Neural cell (in vitro differentiated cells): ENCODE results near the gene PLD5. TPM values are rescaled to one million over a fixed set of nuclear protein-coding genes. Genes with fewer than 3 reads are reported as not detected.

Experiments used
- H2AFZ ChIP-seq: fragments of 200-600, 300-800 bp; sonication (generic), shearing (Covaris generic); 2 replicates; pipeline ENCODE4 v1.6.0; 2014; ENCODE audit warnings: low read depth, mild to moderate bottlenecking, antibody characterized with exemption, low read length, moderate library complexity
- H3F3A ChIP-seq: fragments of 200-600 bp; shearing (Covaris generic); 2 replicates; pipeline ENCODE4 v1.6.1; 2016; ENCODE audit warnings: mild to moderate bottlenecking, moderate library complexity, mixed read lengths, antibody characterized with exemption, low read length; ENCODE audit not compliant: insufficient read depth, poor library complexity, severe bottlenecking
- H3K27ac ChIP-seq: fragments of 200-600, 300-800 bp; sonication (generic), shearing (Covaris generic); 2 replicates; pipeline ENCODE4 v1.5.1; 2014; ENCODE audit warnings: mild to moderate bottlenecking, low read length, moderate library complexity
- H3K27me3 ChIP-seq: fragments of 300-800, 200-600 bp; sonication (generic), shearing (Covaris generic); 2 replicates; pipeline ENCODE4 v1.6.0; 2014; ENCODE audit warnings: mild to moderate bottlenecking, low read depth, low read length, moderate library complexity; ENCODE audit not compliant: insufficient read depth
- H3K36me3 ChIP-seq: fragments of 300-800, 200-600 bp; sonication (generic), shearing (Covaris generic); 2 replicates; pipeline ENCODE4 v1.5.1; 2014; ENCODE audit warnings: mild to moderate bottlenecking, antibody characterized with exemption, low read length, moderate library complexity; ENCODE audit not compliant: insufficient read depth
- H3K4me2 ChIP-seq: fragments of 300-800, 200-600 bp; sonication (generic), shearing (Covaris generic); 2 replicates; pipeline ENCODE4 v1.6.0; 2014; ENCODE audit warnings: mild to moderate bottlenecking, low read length
- H3K4me3 ChIP-seq: fragments of 300-800, 200-600 bp; sonication (generic), shearing (Covaris generic); 2 replicates; pipeline ENCODE4 v1.5.1; 2014; ENCODE audit warnings: mild to moderate bottlenecking, low read length, moderate library complexity
- H3K79me2 ChIP-seq: fragments of 200-600 bp; shearing (Covaris generic); replicated peaks from 2 replicates; pipeline ENCODE4 v1.6.0; 2014; ENCODE audit warnings: mild to moderate bottlenecking, low read length, moderate library complexity; ENCODE audit not compliant: insufficient read depth
- H3K9ac ChIP-seq: fragments of 300-800, 200-600 bp; sonication (generic), shearing (Covaris generic); 2 replicates; pipeline ENCODE4 v1.6.1; 2016; ENCODE audit warnings: mild to moderate bottlenecking, low read length, mixed read lengths
- H3K9me2 ChIP-seq: fragments of 200-600 bp; shearing (Covaris generic); 2 replicates; pipeline ENCODE4 v1.6.1; 2016; ENCODE audit warnings: mild to moderate bottlenecking, low read length, mixed read lengths; ENCODE audit not compliant: insufficient read depth
- H3K9me3 ChIP-seq: fragments of 200-600, 300-800 bp; sonication (generic), shearing (Covaris generic); 2 replicates; pipeline ENCODE4 v1.6.1; 2016; ENCODE audit warnings: mild to moderate bottlenecking, mixed run types, low read length, moderate library complexity, mixed read lengths
- H4K20me1 ChIP-seq: fragments of 200-600 bp; shearing (Covaris generic); 2 replicates; pipeline ENCODE4 v1.6.1; 2016; ENCODE audit warnings: mild to moderate bottlenecking, mixed run types; ENCODE audit not compliant: insufficient read depth
- EP300 ChIP-seq: fragments of 450-650 bp; conservative IDR thresholded peaks from 2 replicates; pipeline ENCODE4 v1.6.1; 2014; ENCODE audit warnings: antibody characterized with exemption, mild to moderate bottlenecking, moderate library complexity; ENCODE audit not compliant: poor library complexity, severe bottlenecking
- EZH2 ChIP-seq: fragments of 200-600, 300-800 bp; shearing (Covaris generic), sonication (generic); IDR thresholded peaks from 2 replicates; pipeline ENCODE4 v1.6.1; 2014; ENCODE audit warnings: antibody characterized with exemption, low read length, borderline replicate concordance, mild to moderate bottlenecking; ENCODE audit not compliant: insufficient read depth, poor library complexity, severe bottlenecking
- MXI1 ChIP-seq: fragments of 450-650 bp; conservative IDR thresholded peaks from 2 replicates; pipeline ENCODE4 v1.6.1; 2014; ENCODE audit warnings: antibody characterized with exemption, mild to moderate bottlenecking; ENCODE audit not compliant: poor library complexity, severe bottlenecking
- POLR2AphosphoS5 ChIP-seq: IDR thresholded peaks from 2 replicates; pipeline ENCODE4 v1.6.1; 2012
- RAD21 ChIP-seq: fragments of 450-650 bp; conservative IDR thresholded peaks from 2 replicates; pipeline ENCODE4 v1.6.1; 2014; ENCODE audit warnings: antibody characterized with exemption, mild to moderate bottlenecking, moderate library complexity
- SMC3 ChIP-seq: fragments of 450-650 bp; conservative IDR thresholded peaks from 2 replicates; pipeline ENCODE4 v1.6.1; 2014; ENCODE audit warnings: antibody characterized with exemption, mild to moderate bottlenecking, moderate library complexity; ENCODE audit not compliant: poor library complexity
- TAF1 ChIP-seq: IDR thresholded peaks from 2 replicates; pipeline ENCODE4 v1.6.1; 2012; ENCODE audit warnings: low read depth
- polyA plus RNA-seq: library from polyadenylated mRNA; depleted of rRNA; stranded (reverse); fragments of >200 nt; gene quantifications from 2 replicates; pipeline ENCODE4 v1.2.3, GENCODE V29; 2014
- TF ChIP-seq, protein P1 (sequence below): IDR thresholded peaks from 2 replicates; pipeline ENCODE4 v1.6.1; 2012; ENCODE audit warnings: borderline replicate concordance
- TF ChIP-seq, protein P2 (sequence below): fragments of 450-650 bp; IDR thresholded peaks from 2 replicates; pipeline ENCODE4 v1.5.1; 2014; ENCODE audit warnings: antibody characterized with exemption, mild to moderate bottlenecking, moderate library complexity; ENCODE audit not compliant: poor library complexity, severe bottlenecking

Gene PLD5
- polyA plus RNA-seq, 1 donor from 2014 or later, result 0.64 TPM

DNA sequence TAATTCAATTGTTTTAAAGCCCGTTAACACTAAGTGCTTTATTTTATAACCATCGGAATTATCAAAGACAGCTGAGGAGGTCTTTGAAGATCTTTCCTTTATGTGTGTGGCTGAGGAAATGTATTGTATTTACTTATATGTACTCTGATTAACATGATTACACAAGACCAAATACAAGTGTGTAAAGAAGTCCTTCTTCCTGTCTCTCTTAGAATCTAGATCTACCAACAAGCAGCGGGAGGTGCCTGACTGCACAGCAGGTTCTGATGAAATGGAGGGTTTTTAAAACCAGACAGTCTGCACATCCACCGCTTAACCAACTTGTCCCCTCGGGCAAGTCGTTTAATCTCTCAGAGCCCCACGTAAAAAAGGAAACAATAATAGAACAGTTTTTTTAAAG is 285.1 kb downstream of the PLD5 start:
- Histone ChIP-seq H3K36me3 (no peaks in the 10 kb centered on the region), H3K9ac (no peak overlapping the region), H3K9me3 (peaks cover 4% of the 10 kb centered on the region), H3K9me2 (no peaks in the 10 kb centered on the region), H4K20me1 (no peaks in the 10 kb centered on the region), H2AFZ (no peak overlapping the region), H3K27ac (no peak overlapping the region), H3K4me2 (no peak overlapping the region), H3K27me3 (no peaks in the 10 kb centered on the region), H3F3A (no peaks in the 10 kb centered on the region), H3K79me2 (no peaks in the 10 kb centered on the region), H3K4me3 (no peak overlapping the region)
- no peak for TF ChIP-seq SMC3
- TF ChIP-seq POLR2AphosphoS5, result no peak
- no peak for TF ChIP-seq EP300
- no peak for TF ChIP-seq RAD21
- no peak for TF ChIP-seq TAF1
- no peak for TF ChIP-seq EZH2
- TF ChIP-seq, protein P1, sequence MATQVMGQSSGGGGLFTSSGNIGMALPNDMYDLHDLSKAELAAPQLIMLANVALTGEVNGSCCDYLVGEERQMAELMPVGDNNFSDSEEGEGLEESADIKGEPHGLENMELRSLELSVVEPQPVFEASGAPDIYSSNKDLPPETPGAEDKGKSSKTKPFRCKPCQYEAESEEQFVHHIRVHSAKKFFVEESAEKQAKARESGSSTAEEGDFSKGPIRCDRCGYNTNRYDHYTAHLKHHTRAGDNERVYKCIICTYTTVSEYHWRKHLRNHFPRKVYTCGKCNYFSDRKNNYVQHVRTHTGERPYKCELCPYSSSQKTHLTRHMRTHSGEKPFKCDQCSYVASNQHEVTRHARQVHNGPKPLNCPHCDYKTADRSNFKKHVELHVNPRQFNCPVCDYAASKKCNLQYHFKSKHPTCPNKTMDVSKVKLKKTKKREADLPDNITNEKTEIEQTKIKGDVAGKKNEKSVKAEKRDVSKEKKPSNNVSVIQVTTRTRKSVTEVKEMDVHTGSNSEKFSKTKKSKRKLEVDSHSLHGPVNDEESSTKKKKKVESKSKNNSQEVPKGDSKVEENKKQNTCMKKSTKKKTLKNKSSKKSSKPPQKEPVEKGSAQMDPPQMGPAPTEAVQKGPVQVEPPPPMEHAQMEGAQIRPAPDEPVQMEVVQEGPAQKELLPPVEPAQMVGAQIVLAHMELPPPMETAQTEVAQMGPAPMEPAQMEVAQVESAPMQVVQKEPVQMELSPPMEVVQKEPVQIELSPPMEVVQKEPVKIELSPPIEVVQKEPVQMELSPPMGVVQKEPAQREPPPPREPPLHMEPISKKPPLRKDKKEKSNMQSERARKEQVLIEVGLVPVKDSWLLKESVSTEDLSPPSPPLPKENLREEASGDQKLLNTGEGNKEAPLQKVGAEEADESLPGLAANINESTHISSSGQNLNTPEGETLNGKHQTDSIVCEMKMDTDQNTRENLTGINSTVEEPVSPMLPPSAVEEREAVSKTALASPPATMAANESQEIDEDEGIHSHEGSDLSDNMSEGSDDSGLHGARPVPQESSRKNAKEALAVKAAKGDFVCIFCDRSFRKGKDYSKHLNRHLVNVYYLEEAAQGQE, result no peak
- TF ChIP-seq, protein P2, sequence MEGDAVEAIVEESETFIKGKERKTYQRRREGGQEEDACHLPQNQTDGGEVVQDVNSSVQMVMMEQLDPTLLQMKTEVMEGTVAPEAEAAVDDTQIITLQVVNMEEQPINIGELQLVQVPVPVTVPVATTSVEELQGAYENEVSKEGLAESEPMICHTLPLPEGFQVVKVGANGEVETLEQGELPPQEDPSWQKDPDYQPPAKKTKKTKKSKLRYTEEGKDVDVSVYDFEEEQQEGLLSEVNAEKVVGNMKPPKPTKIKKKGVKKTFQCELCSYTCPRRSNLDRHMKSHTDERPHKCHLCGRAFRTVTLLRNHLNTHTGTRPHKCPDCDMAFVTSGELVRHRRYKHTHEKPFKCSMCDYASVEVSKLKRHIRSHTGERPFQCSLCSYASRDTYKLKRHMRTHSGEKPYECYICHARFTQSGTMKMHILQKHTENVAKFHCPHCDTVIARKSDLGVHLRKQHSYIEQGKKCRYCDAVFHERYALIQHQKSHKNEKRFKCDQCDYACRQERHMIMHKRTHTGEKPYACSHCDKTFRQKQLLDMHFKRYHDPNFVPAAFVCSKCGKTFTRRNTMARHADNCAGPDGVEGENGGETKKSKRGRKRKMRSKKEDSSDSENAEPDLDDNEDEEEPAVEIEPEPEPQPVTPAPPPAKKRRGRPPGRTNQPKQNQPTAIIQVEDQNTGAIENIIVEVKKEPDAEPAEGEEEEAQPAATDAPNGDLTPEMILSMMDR, result no peak
- no peak for TF ChIP-seq MXI1

DNA sequence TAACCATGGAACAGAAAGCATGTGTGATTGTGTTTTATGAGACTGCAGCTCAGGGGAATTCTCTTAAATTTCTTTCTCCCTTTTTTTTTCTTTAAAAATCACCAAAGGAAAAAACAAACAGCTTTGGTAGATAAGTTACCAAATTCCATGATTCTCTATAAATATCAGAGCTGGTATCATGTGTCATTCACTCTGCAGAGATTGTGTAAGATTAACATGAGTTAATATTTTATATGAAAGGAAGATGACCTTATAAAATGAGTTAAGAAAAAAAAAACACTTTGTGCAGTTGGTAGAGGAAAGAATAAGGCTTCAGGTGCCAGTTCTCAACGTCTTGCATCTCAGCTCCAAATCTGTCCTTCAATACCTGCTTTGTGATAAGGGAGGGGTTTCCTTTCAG is 287.4 kb downstream of the PLD5 start:
- Histone ChIP-seq H2AFZ (no peak overlapping the region), H3K4me2 (no peak overlapping the region), H3K4me3 (no peak overlapping the region), H3K9me3 (peaks cover 4% of the 10 kb centered on the region), H3K79me2 (no peaks in the 10 kb centered on the region), H3K9me2 (no peaks in the 10 kb centered on the region), H3K36me3 (no peaks in the 10 kb centered on the region), H3K27ac (no peak overlapping the region), H3K27me3 (no peaks in the 10 kb centered on the region), H3K9ac (no peak overlapping the region), H3F3A (no peaks in the 10 kb centered on the region), H4K20me1 (no peaks in the 10 kb centered on the region)
- TF ChIP-seq SMC3 (no peak), RAD21 (no peak), POLR2AphosphoS5 (no peak), EP300 (no peak), MXI1 (no peak), EZH2 (no peak), TAF1 (no peak)
- TF ChIP-seq, protein P1, result no peak
- TF ChIP-seq, protein P2, result no peak
